NB4 (cell line): ENCODE measurements around the gene KAT2B.

Experiments used
- MYC ChIP-seq: IDR thresholded peaks from 2 replicates; pipeline ENCODE4 v1.6.1; 2011; ENCODE audit warnings: low read depth, low read length
- POLR2A ChIP-seq: IDR thresholded peaks from 2 replicates; pipeline ENCODE4 v1.6.1; 2011; ENCODE audit warnings: mild to moderate bottlenecking; ENCODE audit not compliant: insufficient read length; ENCODE audit errors: extremely low read depth
- TF ChIP-seq, protein P1 (sequence below): IDR thresholded peaks from one replicate; pipeline ENCODE4 v1.5.1; 2012; ENCODE audit warnings: low read depth, low read length
- TF ChIP-seq, protein P2 (sequence below): IDR thresholded peaks from 2 replicates; pipeline ENCODE4 v1.6.1; 2011; ENCODE audit warnings: low read depth, low read length

DNA sequence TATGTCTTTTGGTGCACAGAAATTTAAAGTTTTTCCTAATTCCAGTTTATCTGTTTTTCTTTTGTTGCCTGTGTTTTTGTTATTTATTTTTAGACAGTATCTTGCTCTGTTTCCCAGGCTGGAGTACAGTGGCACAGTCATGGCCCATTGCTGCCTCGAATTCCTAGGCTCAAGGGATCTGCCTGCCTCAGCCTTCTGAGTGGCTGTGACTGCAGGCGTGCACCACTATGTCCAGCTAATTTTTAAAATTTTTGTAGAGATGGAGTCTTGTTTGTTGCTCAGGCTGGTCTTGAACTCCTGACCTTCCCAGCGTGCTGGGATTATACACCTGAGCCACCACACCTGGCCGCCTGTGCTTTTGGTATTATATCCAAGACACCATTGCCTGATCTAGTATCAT lies 22.8 kb downstream of the KAT2B start:
- TF ChIP-seq, protein P1, sequence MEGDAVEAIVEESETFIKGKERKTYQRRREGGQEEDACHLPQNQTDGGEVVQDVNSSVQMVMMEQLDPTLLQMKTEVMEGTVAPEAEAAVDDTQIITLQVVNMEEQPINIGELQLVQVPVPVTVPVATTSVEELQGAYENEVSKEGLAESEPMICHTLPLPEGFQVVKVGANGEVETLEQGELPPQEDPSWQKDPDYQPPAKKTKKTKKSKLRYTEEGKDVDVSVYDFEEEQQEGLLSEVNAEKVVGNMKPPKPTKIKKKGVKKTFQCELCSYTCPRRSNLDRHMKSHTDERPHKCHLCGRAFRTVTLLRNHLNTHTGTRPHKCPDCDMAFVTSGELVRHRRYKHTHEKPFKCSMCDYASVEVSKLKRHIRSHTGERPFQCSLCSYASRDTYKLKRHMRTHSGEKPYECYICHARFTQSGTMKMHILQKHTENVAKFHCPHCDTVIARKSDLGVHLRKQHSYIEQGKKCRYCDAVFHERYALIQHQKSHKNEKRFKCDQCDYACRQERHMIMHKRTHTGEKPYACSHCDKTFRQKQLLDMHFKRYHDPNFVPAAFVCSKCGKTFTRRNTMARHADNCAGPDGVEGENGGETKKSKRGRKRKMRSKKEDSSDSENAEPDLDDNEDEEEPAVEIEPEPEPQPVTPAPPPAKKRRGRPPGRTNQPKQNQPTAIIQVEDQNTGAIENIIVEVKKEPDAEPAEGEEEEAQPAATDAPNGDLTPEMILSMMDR: no peak
- TF ChIP-seq, protein P2, sequence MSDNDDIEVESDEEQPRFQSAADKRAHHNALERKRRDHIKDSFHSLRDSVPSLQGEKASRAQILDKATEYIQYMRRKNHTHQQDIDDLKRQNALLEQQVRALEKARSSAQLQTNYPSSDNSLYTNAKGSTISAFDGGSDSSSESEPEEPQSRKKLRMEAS: no peak
- no peak for TF ChIP-seq POLR2A
- no peak for TF ChIP-seq MYC
